ENCODE measurements around the gene HHEX.
A peak's percentile ranks its signal among the peaks of the same experiment; 100 is the strongest.

The HHEX gene

DNA sequence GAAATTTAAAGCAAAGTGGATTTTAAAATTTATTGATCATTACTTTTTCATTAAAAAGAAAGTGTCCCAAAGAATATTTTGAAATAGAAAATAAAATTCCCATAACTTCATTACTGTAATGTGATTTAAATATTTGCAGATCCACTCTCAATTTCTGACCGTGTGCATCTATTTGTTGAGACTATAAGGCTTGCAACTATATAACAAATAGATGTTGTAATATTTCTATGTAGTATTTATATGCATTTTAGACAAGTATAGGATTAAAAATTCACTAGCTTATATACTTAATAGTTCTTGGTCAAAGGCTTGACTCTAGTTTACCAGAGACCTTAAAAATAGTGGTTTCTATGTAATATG, 3.8 kb downstream of the HHEX start:
- H3K4me3 ChIP-seq (ENCODE audit: low read depth, low read length): peak overlapping the region; percentile 19; the same call in 1 of the 2 replicates
- TF ChIP-seq, protein P1, sequence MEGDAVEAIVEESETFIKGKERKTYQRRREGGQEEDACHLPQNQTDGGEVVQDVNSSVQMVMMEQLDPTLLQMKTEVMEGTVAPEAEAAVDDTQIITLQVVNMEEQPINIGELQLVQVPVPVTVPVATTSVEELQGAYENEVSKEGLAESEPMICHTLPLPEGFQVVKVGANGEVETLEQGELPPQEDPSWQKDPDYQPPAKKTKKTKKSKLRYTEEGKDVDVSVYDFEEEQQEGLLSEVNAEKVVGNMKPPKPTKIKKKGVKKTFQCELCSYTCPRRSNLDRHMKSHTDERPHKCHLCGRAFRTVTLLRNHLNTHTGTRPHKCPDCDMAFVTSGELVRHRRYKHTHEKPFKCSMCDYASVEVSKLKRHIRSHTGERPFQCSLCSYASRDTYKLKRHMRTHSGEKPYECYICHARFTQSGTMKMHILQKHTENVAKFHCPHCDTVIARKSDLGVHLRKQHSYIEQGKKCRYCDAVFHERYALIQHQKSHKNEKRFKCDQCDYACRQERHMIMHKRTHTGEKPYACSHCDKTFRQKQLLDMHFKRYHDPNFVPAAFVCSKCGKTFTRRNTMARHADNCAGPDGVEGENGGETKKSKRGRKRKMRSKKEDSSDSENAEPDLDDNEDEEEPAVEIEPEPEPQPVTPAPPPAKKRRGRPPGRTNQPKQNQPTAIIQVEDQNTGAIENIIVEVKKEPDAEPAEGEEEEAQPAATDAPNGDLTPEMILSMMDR (IDR thresholded peaks at IDR 0.05; ENCODE audit: low read depth, low read length): no peak

DNA sequence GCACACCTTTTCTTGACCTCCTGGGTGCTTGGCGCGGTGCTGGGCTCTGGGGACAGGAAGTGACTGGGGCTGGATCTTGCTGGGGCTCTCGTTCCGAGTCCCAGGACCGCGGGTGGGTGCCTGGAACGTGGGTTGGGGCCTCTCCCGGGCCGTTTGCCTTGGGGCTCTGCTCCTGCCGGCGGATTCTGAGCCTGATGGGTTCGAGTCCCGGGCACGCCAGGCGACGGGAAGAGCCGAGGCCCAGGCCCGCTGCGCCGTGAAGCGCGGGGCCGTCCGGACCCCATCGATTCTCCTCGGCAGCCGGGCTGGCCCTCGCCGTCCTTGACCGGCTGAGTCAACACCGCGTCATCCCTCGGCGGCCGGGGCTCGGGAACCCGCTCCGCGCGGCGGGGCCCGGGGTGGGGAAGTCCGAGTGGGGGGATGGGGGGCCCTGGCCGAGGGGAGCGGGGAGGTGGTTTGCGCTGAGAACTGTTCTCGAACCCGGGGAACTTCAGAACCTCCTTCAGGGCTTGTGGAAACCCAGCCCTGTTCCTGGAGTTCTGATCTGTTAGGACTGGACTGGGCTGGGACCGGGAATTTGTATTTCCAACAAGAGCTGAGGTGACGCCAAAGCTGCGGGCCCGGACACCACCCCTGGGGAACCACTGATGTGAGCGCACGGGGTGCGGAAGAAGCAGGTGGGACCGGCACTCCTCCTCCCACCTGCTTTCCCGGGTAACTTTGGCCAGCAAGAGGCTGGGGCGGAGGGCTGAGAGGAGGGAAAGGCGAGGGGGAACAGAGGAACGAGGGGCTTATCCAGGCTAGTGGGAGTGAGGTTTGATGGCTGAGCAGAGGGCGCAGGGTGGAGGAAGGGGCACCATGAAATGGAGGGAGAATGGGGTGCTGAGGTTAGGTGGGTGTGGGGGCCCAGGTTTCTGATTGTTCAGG, 6.2 kb downstream of the HHEX start:
- peak overlapping the region; percentile 51 for H3K4me3 ChIP-seq (ENCODE audit: low read depth, low read length)

DNA sequence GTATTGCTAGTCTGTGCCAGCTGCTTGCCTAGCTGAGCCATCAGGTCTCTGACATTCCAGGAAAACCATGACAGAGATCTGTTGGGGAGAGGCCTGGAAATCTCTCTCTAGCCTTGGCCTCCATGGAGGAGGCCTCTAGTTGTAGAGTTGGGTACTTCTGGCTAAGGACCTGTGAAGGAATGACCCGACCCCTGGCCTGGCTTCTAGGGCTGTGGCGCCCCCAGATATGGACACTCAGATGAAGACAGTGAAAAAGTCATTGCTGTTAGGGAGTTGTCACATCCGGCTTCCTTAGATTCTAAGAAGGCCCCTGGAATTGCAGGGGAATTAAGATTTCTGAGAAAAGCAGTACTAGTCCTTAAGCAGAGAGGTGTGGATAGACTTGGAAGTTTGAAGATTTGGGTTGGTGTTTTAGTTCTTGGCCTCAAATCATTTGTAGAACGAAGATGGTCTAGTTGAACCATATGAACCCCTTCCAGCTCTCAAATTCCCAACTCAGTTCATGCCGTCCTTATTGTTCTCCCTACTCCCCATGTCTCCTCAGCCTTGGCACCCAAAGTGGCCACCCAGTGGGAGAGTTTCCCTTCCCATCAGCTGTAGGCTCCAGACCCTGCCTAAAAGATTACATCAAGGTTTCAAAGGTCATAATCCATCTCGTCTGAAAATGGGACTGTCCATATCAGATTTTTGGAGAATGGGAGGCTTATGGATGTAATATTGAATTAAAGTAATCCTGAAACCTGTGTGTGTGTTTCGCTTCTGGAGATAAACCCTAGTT, 7.0 kb downstream of the HHEX start:
- TF ChIP-seq, protein P1 (IDR thresholded peaks at IDR 0.05; ENCODE audit: low read depth, low read length): no peak
- peak overlapping the region; percentile 36; the same call in 1 of the 2 replicates for H3K4me3 ChIP-seq (ENCODE audit: low read depth, low read length)

More for the DNA sequence above, 6.2 kb downstream of the HHEX start:
- TF ChIP-seq, protein P1 (IDR thresholded peaks at IDR 0.05; ENCODE audit: low read depth, low read length): no peak

DNA sequence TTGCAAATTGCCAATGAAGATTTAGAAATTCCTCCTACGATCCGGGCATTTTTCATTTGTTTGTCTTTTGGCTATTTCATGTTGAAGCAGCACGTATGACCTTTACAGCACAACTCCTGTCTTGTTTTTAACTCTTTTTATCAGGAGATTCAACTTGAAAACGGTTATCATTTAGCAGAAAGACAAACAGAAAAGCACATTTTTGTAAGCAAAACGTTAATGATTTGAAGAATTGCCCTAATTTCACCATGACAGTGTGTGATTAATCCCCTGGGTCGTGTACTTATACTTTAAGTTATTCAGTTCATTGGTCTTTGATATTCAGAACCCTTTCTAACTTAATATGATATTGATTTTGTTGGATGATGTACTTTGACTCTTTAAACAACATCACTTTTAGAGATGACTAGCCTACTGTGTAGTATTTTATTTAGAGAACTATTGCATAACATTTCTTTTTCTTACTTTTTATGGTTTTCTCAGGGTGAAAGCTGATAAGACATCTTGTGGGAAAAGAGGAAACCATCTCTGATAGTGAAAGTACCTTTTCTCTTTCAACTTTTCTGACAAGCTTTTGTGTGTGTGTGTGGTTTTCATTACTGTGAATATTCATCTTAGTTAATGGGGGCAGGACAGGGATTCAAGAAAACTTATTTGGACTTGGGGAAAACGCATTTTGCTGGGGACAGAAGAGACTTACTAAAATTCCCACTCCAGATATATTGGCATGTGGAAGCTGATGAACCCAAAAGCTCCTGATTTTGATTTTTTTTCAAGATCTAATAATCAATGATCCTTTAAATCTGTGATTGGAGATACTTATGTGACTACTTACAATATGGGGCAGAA, 8.1 kb downstream of the HHEX start:
- no peak overlapping the region for H3K4me3 ChIP-seq (ENCODE audit: low read depth, low read length)
- TF ChIP-seq, protein P1 (IDR thresholded peaks at IDR 0.05; ENCODE audit: low read depth, low read length): no peak

DNA sequence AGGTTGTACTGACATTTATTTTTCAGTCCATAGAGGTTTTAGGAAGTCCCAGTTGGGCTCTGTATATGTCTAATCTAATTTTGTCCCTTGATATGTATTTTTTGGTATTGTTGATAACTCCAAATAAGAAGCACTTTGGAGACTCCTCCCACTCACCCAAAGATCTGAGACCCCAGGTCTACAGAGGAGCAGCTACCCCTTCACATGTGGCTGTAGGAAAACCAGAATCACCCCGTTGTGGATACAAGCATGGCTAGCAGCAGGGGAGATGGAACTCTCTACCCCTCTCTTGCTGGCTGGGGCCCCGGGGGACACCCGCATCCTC, 9.4 kb downstream of the HHEX start:
- H3K4me3 ChIP-seq (ENCODE audit: low read depth, low read length): peak overlapping the region; percentile 37; the same call in 1 of the 2 replicates
- TF ChIP-seq, protein P1 (IDR thresholded peaks at IDR 0.05; ENCODE audit: low read depth, low read length): no peak

DNA sequence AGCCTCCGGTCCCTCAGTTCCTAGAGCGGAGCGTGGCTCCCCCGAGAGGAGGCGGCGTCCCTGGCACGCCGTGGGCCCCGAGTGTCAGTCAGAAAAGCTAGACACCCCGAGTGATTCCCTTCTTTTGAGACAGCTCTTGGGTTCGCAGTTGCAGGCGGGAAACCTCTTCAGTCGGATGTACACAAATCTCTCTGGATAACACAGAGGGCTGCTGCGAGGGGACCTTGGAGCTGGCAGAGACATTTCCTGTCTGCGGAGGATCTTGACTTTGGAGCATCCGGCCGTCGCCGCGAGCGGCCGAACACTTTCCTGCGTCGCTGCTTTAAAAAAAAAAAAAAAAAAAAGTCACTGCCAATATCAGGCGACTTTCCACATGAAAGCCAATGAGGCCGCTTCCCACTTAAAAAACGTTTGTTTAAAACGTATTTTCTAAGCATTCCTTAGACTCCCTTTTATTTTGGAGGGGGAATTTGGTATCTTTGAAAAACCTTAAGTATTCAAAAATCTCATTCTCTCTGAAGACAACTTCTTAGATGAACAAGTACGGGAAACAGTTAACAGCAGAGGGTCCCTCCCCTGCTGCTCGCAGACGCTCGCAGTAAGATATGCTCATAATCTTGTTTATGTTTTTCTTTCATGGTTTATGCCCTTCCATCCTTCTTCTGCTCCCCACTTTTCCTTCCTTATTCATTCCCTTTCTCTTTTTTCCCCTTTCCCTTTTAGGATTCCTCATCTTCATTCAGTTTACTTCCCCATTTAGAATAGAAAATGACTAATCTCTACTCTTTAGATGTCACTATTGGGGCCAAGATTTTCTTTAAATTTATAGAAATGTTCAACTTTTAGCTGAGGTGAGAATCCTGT, 10.0 kb downstream of the HHEX start:
- TF ChIP-seq, protein P1 (IDR thresholded peaks at IDR 0.05; ENCODE audit: low read depth, low read length): no peak
- H3K4me3 ChIP-seq (ENCODE audit: low read depth, low read length): peak overlapping the region; percentile 37
